ENCODE data around the gene DNAJC7. TPM values are rescaled to one million over a fixed set of nuclear protein-coding genes. Genes with fewer than 3 reads are reported as not detected.

DNAJC7 gene
- total RNA-seq, 1 experiment from 2014 or later, result 97.7 TPM

DNA sequence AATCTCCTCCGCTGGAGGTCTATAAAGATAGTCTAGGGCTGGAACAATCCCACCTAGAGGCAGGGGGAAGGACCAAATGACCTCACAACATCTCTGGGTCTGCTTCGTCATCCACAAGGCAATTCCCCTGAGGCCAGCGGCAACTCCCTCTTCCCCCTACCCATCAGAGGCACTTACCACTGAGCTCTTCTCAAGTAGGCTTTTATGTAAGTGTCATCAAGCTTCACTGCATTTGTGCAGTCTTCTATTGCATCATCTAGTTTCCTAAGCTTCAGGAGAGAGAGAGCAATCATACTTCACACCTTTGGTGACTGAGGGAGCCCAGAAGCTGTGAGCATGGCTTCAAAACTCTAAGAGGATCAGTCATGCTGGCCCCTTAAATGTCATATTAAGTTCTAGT is 29.6 kb downstream of the DNAJC7 start:
- Histone ChIP-seq H3K36me3 (peaks cover 87% of the 10 kb centered on the region), H3K4me3 (no peak overlapping the region), H3K27me3 (replicated peaks) (no peaks in the 10 kb centered on the region), H3K4me1 (replicated peaks) (no peaks in the 10 kb centered on the region), H3K27ac (no peak overlapping the region), H3K9me3 (replicated peaks) (no peaks in the 10 kb centered on the region)
- no peak for DNase-seq (ENCODE audit: low read depth in 1 of 2, low spot score in 2 of 2)

DNA sequence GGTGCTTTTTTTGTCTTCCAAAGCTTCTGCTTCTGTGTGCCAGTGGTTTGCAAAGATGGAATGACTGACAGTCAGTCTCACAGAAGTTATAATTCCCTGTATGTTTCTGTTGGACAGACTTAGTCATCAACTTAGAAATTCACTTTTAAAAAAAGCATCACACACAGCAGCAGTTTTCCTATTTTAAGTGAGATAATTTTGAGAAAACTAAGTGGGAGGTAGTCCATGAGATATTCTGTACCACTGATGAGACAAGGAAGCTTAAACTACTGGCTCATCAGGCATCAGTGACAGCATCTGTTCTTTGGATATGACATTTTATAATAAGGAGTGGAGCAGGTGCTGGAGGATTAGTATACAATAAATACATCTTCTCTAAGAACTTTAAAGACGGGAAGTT is 30.6 kb downstream of the DNAJC7 start:
- Histone ChIP-seq H3K27ac (no peak overlapping the region), H3K36me3 (peaks cover 87% of the 10 kb centered on the region), H3K4me1 (replicated peaks) (no peaks in the 10 kb centered on the region)

DNA sequence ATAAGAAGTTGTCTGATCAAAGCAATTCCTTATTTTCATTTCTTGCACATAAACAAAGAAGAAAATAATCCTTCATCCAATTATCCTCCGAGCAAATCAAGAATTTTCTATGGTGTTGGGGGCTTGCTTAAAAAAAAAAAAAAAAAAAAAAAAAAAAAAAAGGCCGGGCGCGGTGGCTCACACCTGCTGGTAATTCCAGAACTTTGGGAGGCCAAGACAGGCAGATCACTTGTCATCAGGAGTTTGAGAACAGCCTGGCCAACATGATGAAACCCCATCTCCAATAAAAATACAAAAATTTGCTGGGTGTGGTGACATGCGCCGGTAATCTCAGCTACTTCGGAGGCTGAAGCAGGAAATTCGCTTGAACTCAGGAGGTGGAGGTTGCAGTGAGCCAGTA is 31.3 kb downstream of the DNAJC7 start:
- Histone ChIP-seq H3K4me1 (replicated peaks) (no peaks in the 10 kb centered on the region), H3K9me3 (replicated peaks) (no peaks in the 10 kb centered on the region), H3K4me3 (no peak overlapping the region), H3K27ac (no peak overlapping the region), H3K27me3 (replicated peaks) (no peaks in the 10 kb centered on the region), H3K36me3 (peaks cover 87% of the 10 kb centered on the region)
- DNase-seq (ENCODE audit: low read depth in 1 of 2, low spot score in 2 of 2), result no peak

More for the DNA sequence above, 30.6 kb downstream of the DNAJC7 start:
- DNase-seq (ENCODE audit: low read depth in 1 of 2, low spot score in 2 of 2), result no peak
- no peaks in the 10 kb centered on the region for H3K9me3 ChIP-seq (replicated peaks)
- no peak overlapping the region for H3K4me3 ChIP-seq
- H3K27me3 ChIP-seq (replicated peaks), result no peaks in the 10 kb centered on the region

DNA sequence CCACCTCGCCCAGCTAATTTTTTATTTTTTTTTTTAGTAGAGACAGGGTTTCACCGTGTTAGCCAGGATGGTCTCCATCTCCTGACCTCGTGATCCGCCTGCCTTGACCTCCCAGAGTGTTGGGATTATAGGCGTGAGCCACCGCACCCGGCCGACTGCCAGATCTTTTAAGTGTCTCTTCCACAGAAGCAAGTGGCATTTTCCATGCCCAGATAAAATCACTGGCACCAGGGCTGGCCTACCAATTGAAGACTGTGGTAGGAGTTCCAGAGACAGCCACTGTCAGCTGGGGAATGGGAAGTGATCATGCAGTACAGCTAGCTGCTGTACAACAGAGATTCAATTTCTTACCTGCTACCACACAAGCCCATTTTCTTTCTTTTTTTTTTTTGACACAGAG is 32.8 kb downstream of the DNAJC7 start:
- Histone ChIP-seq H3K4me1 (replicated peaks) (no peaks in the 10 kb centered on the region), H3K4me3 (no peak overlapping the region), H3K27ac (no peak overlapping the region), H3K9me3 (replicated peaks) (no peaks in the 10 kb centered on the region), H3K36me3 (peaks cover 86% of the 10 kb centered on the region), H3K27me3 (replicated peaks) (no peaks in the 10 kb centered on the region)
- no peak for DNase-seq (ENCODE audit: low read depth in 1 of 2, low spot score in 2 of 2)

DNA sequence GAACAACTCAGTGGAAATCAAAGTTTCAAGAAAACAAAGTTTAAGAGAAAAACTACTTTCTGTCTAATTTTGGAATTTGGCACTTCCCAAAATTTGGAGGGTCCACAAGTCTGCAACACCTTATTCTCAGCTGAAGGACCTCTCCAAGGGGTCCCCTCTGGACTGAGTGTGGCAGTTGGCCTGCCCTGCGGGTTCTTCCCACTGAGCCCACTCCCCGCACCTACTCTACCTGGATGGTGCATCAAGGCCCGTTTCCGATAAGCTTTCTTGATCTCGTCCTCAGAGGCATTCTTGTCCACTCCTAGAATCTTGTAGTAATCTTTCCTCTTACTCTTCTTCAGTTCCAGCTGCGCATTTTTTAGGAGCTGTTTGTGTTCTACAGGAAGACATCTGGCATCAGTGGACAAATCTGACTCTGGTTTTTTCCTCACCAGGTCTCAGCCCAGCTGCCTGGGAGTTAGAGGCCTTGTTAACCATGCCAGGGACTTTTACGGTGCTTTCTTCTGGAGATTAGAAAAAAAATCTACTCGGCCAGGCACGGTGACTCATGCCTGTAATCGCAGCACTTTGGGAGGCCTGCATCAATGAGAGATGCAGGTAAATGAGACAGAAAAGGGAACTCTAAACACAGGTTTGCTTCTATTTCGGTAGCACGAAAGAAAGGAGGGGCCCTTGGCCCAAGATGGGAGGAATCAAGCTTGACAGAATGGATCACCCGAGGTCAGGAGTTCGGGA is 35.0 kb downstream of the DNAJC7 start:
- Histone ChIP-seq H3K27ac (no peak overlapping the region), H3K9me3 (replicated peaks) (no peaks in the 10 kb centered on the region), H3K36me3 (peaks cover 84% of the 10 kb centered on the region), H3K27me3 (replicated peaks) (no peaks in the 10 kb centered on the region), H3K4me3 (no peak overlapping the region), H3K4me1 (replicated peaks) (no peaks in the 10 kb centered on the region)
- DNase-seq (ENCODE audit: low read depth in 1 of 2, low spot score in 2 of 2), result no peak

DNA sequence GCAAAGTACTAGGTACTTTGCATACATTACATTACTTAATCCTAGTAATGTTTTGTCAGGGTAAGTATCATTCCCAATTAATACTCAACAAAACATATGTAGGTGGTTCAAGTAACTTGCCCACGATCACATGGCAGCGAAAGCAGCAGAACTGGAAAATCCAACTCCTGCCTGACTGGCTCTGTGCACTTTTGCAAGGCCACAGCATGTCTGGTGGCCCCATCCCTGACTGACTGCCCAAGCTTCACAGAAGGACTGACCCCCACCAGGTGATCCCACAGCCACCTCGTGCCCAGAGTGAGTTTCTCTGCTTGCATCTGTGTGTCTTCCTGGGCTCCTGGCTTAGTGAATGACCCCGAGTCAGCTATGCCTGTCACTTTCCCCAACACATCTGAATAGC is 39.2 kb downstream of the DNAJC7 start:
- no peaks in the 10 kb centered on the region for H3K27me3 ChIP-seq (replicated peaks)

DNA sequence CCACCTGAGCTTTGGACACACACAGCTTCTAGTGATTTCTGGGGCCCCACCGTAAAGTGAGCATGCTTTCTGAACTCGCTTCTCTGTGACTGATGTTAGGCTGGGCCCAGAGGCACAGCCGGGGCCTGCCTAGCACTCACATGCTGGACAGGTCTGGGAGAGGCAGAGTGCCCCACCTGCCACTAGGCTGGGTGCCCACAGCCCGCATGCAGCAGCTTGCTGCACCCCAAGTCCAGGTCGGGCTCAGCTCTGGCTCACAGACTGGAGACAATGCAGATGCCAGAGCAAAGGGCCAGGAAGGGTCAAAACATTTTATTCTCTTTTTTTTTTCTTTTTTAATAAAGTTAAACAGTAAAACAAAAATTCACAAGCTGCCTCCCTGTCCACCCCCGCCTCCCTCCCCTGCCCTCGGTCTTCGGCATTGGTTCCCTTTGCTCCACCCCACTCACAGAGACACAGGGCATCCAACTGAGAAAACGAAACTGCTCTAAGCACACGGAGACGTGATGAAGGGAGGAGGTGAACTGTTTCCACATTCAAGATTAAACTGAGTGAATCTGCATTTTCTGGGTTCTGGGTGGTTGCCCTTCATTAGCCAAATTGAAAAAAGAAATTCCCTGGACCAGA is 41.0 kb downstream of the DNAJC7 start:
- Histone ChIP-seq H3K27ac (no peak overlapping the region), H3K4me3 (no peak overlapping the region), H3K36me3 (peaks cover 95% of the 10 kb centered on the region), H3K9me3 (replicated peaks) (no peaks in the 10 kb centered on the region), H3K4me1 (replicated peaks) (no peaks in the 10 kb centered on the region), H3K27me3 (replicated peaks) (no peaks in the 10 kb centered on the region)
- DNase-seq (ENCODE audit: low read depth in 1 of 2, low spot score in 2 of 2), result no peak

More for the DNA sequence above, 39.2 kb downstream of the DNAJC7 start:
- no peak overlapping the region for H3K4me3 ChIP-seq
- DNase-seq (ENCODE audit: low read depth in 1 of 2, low spot score in 2 of 2), result no peak
- H3K4me1 ChIP-seq (replicated peaks), result no peaks in the 10 kb centered on the region
- no peaks in the 10 kb centered on the region for H3K9me3 ChIP-seq (replicated peaks)
- H3K36me3 ChIP-seq, result peaks cover 94% of the 10 kb centered on the region
- H3K27ac ChIP-seq, result no peak overlapping the region

DNA sequence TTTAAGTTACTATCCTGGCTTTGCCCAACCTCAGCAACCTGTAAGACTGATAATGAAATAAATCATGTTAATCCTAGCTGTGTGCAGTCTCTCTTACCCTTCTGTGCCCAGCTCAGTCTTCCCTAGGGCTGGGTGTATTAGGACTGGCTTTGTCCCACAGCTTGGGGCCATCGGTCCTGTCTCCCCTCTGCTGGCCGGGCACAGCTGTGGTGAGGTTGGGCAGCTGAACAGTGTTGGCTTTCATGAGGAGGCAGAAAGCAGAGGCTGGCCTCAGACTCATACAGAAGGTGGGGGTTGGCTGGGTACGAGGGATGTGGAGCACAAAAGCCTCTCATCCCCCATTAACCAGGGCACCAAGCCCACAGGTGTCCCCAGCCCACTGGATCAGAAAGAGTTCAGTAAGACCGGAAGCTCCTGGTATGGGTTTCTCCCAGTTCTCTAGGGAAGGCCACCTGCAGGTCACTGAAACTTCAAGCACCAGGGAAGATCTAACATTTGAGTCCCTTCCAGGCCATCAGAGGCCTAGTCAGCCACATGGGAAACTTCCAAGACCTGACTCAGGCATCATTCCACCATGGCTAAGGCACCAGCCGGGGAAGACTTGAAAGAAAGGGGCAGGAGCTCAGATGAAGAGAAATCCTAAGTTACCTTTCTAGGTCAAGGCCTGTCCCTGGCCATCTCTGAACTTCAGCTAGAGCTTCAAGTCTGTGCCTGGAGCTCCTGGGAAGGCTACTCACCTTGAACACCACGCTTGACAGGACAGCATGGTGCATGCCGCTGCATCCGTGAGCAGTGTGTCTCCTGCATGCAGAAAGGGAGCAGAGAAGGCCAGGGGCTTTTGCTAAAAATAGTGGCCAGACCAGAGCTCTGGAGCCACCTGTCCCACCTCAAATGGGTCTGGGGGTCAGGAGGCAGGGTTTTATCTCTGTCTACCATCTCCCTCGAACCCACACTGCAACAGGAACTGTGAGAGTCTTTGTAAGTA is 41.8 kb downstream of the DNAJC7 start:
- peaks cover 95% of the 10 kb centered on the region for H3K36me3 ChIP-seq
- H3K9me3 ChIP-seq (replicated peaks), result no peaks in the 10 kb centered on the region
- H3K4me3 ChIP-seq, result no peak overlapping the region
- H3K27ac ChIP-seq, result no peak overlapping the region
- DNase-seq (ENCODE audit: low read depth in 1 of 2, low spot score in 2 of 2), result no peak
- H3K4me1 ChIP-seq (replicated peaks), result no peaks in the 10 kb centered on the region
- no peaks in the 10 kb centered on the region for H3K27me3 ChIP-seq (replicated peaks)

DNA sequence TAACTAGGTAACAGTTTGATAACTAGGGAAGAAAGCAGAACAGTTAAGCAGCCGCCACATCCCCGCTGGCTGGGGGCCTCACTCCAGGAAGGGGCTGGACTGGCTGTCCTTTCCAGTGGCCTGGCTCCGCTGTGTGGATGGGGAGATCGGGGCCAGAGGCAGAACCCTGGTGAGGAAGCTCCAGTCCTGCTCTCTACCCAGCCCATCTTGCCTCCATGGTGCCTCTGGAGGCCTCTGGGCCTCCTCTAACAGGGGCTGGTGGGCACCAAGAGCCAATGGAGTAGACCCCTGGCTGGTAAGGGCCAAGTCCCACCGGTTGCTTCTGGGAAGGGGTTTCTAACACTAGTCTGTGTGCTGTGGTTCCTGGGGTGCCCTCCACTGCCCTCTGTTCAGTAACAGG is 42.6 kb downstream of the DNAJC7 start:
- H3K36me3 ChIP-seq, result peaks cover 91% of the 10 kb centered on the region
- H3K4me1 ChIP-seq (replicated peaks), result no peaks in the 10 kb centered on the region
- H3K27me3 ChIP-seq (replicated peaks), result no peaks in the 10 kb centered on the region
- no peak for DNase-seq (ENCODE audit: low read depth in 1 of 2, low spot score in 2 of 2)
- H3K27ac ChIP-seq, result no peak overlapping the region
- no peak overlapping the region for H3K4me3 ChIP-seq
- no peaks in the 10 kb centered on the region for H3K9me3 ChIP-seq (replicated peaks)

DNA sequence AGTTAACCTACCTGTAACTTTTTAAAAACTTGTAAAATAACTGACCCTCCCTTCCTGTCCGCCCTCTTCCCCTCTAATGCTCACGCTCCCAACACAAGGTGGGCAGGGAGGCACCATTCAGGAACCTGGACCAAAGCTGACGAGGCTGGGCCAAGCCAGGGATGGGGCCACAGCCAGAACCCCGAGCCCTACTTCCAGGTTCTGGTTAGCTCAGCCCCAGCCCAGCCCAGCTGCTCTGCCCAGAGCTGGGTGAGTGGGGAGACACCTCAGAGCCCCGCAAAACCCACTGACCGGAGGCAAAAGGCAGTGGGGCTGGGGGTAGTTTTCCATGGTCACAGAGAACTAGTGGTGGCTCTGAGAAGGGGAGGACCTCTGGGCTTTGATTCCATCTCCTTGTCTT is 43.2 kb downstream of the DNAJC7 start:
- Histone ChIP-seq H3K36me3 (peaks cover 92% of the 10 kb centered on the region), H3K27ac (no peak overlapping the region)
- DNase-seq (ENCODE audit: low read depth in 1 of 2, low spot score in 2 of 2), result no peak

DNA sequence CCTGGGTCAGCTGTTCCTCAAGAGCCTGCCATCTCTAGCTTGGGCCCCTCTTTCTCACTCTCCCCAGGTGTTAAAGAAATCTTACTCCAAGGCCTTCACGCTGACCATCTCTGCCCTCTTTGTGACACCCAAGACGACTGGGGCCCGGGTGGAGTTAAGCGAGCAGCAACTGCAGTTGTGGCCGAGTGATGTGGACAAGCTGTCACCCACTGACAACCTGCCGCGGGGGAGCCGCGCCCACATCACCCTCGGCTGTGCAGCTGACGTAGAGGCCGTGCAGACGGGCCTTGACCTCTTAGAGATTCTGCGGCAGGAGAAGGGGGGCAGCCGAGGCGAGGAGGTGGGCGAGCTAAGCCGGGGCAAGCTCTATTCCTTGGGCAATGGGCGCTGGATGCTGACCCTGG is 43.8 kb downstream of the DNAJC7 start:
- no peaks in the 10 kb centered on the region for H3K27me3 ChIP-seq (replicated peaks)
- no peak for DNase-seq (ENCODE audit: low read depth in 1 of 2, low spot score in 2 of 2)
- no peaks in the 10 kb centered on the region for H3K9me3 ChIP-seq (replicated peaks)
- H3K36me3 ChIP-seq, result peaks cover 94% of the 10 kb centered on the region
- H3K4me1 ChIP-seq (replicated peaks), result no peaks in the 10 kb centered on the region
- no peak overlapping the region for H3K27ac ChIP-seq
- no peak overlapping the region for H3K4me3 ChIP-seq

More for the DNA sequence above, 43.2 kb downstream of the DNAJC7 start:
- H3K9me3 ChIP-seq (replicated peaks), result no peaks in the 10 kb centered on the region
- H3K4me1 ChIP-seq (replicated peaks), result no peaks in the 10 kb centered on the region
- H3K27me3 ChIP-seq (replicated peaks), result no peaks in the 10 kb centered on the region
- no peak overlapping the region for H3K4me3 ChIP-seq

DNA sequence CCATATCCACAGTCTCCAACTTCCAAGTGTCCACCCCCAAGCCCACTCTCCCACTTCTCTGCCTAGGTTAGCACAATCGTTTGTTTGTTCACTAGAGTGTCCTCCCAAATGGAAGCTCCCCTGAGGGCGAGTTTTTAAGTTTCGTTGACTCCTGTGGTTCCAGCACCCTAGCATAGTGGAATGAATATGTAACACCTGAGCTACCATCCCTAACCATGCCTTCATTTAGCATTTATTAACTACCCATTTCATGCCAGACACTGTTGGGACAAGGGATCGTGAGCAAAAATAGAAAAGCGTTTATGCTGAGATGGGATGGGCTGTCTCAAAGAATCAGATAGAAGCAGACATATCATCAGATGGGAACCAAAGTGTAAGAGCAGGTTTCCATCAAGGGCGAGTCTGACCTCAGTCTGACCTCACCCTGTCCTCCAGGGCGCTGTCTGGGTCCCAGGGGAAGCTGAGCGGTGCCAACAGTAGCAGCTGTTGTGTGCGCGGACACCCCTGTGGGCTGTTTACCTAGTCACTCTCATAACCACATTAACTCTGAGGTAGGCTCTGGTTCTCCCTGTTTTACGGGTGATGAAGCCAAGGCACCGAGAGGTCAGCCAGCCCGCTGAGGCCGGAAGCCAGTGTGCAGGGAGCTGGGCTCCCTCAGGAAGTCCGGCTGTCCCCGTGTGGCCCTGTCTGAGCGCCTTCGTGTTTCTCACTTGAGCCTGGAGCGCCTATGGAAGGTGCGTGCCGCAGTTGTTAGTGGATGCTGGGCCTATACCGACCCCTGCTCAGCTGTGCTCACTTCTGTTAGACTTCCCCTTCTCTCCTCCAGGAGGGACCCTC is 44.5 kb downstream of the DNAJC7 start:
- no peak for DNase-seq (ENCODE audit: low read depth in 1 of 2, low spot score in 2 of 2)
- Histone ChIP-seq H3K9me3 (replicated peaks) (no peaks in the 10 kb centered on the region), H3K4me1 (replicated peaks) (peaks cover 1% of the 10 kb centered on the region), H3K27ac (no peak overlapping the region), H3K36me3 (peaks cover 94% of the 10 kb centered on the region), H3K27me3 (replicated peaks) (no peaks in the 10 kb centered on the region), H3K4me3 (no peak overlapping the region)

All from SJSA1 (cell line).